RWPE1 (cell line): Measurements from ENCODE around the gene ANKAR.
"Not testable (repeated sequence)": the region's sequence is repeated elsewhere in the genome, so short reads cannot be mapped to it uniquely, and the experiment has no call there.

Experiments used
- CTCF ChIA-PET: fragments of 350-600 bp; sonication (Branson Sonifier 250); formaldehyde crosslinking; extraction: SDS; loops from one replicate; lab custom pipeline; 2021; lab: Yijun Ruan, JAX
- POLR2A ChIA-PET: fragments of 400-600 bp; formaldehyde crosslinking; extraction: SDS; loops from one replicate; lab custom pipeline; 2020; ENCODE audit warnings: antibody characterized with exemption; ENCODE audit not compliant: low non-redundant PET; lab: Yijun Ruan, JAX
- DNase-seq: peaks from one replicate; pipeline ENCODE4 v3.0.0; 2012; ENCODE audit warnings: low spot score
- H3K27ac ChIP-seq: fragments of 450-650 bp; 2 replicates; pipeline ENCODE4 v1.5.1; 2017
- CTCF ChIP-seq: fragments of 450-650 bp; conservative IDR thresholded peaks from 2 replicates; pipeline ENCODE4 v1.5.1; 2017; ENCODE audit warnings: low read depth, mild to moderate bottlenecking

ANKAR gene

GRCh38 chr2:189641002-189641401 lies 33.5 kb upstream of the ANKAR start:
- no peak for DNase-seq
- ChIA-PET CTCF (interaction anchor here (0.6 to 0.7 kb wide), 2 partner anchors 37 to 109 kb away, joined by 3 read pairs; no protein-coding TSS in a partner anchor), POLR2A (no interaction called here)
- no peak for TF ChIP-seq CTCF
- H3K27ac ChIP-seq = no peak overlapping the region

DNA sequence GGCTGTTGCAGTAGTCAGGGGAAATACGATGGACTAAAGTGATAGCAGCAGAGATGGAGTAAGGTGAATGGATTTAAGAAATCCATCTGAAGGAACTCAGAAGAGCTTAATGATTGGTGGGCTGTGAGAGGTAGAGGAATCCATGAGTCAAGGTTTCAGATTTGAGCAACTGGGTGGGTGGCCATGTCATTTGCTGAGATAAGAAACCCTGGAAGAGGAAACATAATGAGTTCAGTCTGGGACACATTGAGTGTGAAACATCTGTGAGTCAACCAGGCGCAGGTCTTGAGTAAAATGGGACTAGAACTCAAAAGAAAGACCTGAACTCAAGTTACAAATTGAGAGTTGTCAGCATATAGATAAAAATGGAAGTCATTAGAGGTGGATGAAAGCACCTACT lies 32.9 kb upstream of the ANKAR start:
- CTCF ChIA-PET = no interaction called here

DNA sequence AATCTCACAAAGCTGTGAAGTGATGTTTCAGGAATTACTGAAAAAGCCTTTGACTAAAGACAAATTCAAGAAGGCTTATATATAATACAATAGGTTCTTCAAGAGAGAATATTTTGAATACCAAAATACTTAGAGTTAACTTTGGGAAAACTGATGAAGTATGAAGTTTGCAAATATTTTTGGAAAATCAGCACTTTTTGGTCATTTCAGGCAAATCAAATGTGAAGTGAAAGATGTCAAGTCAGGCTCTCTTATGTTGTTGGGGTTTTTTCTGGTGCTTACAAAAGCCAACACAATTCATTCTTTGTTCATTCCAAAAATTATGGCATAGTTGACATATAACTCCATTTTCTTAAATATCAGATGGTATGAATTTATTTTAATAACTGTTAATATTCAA lies 27.9 kb upstream of the ANKAR start:
- no peak for TF ChIP-seq CTCF
- ChIA-PET POLR2A (no interaction called here), CTCF (no interaction called here)
- DNase-seq = no peak
- no peak overlapping the region for H3K27ac ChIP-seq

More for the DNA sequence above, 32.9 kb upstream of the ANKAR start:
- no peak for DNase-seq
- no peak overlapping the region for H3K27ac ChIP-seq
- POLR2A ChIA-PET = no interaction called here
- TF ChIP-seq CTCF = no peak

DNA sequence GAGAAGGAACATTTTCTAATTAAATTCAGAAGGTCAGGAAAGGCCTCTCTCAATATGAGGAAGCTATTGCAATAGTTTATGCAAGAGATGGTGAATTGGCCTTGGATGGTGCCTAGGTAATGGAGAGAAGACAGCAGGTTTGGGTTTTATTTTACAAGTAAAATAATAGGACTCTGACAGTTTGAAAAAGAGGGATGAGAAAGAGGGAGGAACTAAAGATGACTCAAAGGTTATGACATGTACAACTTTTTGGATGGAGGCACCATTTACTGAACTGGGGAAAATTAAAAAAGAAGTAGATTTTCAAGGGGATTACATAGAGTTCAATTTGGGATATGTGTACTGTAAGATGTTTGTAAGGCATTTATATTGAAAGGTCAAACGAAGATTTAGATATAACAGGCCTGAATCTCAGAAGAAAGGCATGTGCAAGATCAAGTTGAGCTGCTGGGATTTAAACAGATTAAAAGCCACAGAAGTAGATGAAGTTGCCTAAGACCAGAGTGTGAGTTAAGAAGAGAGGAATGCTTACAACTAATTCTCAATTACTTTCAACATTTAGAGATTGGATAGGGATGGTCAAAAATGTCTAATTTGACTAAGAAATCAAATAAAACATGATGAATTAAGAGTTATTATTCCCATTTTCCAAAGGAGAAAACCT lies 25.5 kb upstream of the ANKAR start:
- CTCF ChIA-PET = interaction anchor here (1.1 kb wide), 1 partner anchor 12 kb away, joined by 4 read pairs; no protein-coding TSS in a partner anchor
- TF ChIP-seq CTCF = no peak
- H3K27ac ChIP-seq = no peak overlapping the region
- no peak for DNase-seq
- POLR2A ChIA-PET = no interaction called here

DNA sequence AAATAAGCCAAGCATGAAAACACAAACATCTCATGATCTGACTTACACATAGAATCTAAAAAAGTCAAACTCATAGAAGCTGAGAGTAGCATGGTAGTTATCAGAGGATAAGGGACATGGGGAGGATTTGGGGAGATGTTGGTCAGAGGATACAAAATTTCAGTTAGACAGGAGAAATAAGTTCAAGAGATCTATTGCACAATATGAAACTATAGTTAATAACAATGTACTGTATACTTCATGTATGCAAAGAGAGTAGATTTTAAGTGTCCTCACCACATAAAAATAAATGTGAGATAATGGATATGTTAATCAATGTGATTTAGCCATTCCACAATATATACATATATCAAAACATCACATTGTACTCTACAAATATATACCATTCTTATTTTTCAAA lies 23.2 kb upstream of the ANKAR start:
- TF ChIP-seq CTCF = no peak
- CTCF ChIA-PET = interaction anchor here (1.8 kb wide), 1 partner anchor 10 kb away, joined by 9 read pairs; the partner anchor contains the start of gene ASNSD1
- no peak for DNase-seq
- H3K27ac ChIP-seq = no peak overlapping the region
- POLR2A ChIA-PET = no interaction called here

DNA sequence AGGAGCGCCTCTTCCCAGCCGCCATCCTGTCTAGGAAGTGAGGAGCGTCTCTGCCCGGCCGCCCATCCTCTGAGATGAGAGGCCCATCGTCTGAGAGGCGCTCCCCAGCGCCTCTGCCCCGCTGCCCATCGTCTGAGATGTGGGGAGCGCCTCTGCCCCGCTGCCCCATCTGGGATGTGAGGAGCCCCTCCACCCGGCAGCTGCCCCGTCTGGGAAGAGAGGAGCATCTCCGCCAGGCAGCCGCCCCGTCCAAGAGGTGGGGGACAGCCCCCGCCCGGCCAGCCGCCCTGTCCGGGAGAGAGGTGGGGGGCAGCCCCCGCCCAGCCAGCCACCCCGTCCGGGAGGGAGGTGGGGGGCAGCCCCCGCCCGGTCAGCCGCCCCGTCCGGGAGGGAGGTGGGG lies 21.0 kb upstream of the ANKAR start:
- DNase-seq, POLR2A ChIA-PET, H3K27ac ChIP-seq: not testable (repeated sequence)
- CTCF ChIA-PET = interaction anchor here (0.7 kb wide), 1 partner anchor 60 kb away, joined by 8 read pairs; no protein-coding TSS in a partner anchor

DNA sequence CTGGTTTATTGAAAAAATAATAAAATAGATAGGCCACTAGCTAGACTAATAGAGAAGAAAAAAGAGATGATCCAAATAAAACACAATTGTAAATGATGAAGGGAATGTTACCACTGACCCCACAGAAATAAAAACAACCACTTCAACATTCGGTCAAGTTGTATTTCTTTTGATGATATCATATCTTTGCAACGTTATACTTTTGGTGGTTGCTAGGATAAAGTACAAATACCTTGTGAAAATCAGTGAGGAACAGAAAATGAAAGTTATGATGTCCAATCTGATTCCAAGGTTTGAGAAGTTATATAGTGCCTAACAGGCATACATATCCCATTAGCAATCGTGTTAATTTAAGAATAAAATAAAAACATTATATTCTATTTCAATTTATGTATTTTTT lies 19.8 kb upstream of the ANKAR start:
- no peak for TF ChIP-seq CTCF
- no peak overlapping the region for H3K27ac ChIP-seq
- ChIA-PET POLR2A (no interaction called here), CTCF (interaction anchor here (0.7 kb wide), 1 partner anchor 151 kb away, joined by 4 read pairs; no protein-coding TSS in a partner anchor)
- no peak for DNase-seq
